GM12872 (cell line): ENCODE data around the gene GALE.

Experiments used
- TF ChIP-seq, protein P1 (sequence below): IDR thresholded peaks from 3 replicates; pipeline ENCODE4 v1.5.1; 2011; ENCODE audit warnings: low read depth, mild to moderate bottlenecking, low read length, moderate library complexity; ENCODE audit not compliant: insufficient read depth

GALE gene

DNA sequence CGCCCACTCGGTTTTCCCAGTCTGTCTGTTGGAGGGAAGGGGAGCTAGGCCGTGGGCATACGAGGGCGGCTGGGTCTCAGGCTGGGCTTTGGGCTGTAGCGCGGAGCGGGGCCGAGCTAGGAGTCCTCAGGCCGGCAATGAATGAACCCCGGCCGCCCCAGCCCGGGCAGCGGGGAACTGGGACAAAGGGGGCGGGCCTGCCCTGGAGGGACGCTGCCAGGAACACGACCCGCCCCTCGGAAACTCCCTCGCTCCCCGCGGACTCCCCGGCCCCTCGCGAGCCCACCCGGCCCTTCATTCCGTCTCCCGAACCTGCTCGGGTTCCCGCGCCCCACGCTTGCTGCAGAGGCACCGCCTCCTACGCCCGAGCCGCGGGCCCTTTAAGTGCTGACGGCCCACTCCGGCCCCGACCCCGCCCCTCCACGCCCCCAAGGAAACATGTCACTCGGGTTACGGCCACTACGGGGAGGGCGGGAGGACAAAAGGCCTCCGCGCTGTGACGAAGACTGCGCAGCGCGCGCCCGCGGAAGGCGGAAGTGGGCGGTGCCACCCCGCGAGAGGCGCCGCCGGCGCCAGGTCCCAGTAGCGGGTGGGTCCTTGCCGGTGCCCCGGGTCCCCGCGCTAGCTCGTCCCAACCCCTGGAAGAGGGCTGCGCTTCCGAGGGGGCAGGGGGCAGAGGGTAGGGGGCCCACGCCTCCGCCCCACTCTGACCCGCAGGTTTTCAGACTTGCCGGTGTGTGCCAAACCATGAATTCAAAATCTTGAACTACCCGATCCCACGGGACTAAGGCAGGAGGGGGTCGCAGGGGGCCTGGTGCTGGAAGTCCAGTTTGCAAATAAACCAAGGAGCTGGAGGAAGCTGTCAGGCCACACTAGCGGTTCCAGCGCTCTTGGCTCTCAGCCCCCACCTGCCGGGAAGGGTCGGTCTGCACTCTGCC lies at the start of gene GALE:
Gene GALE (minus strand): TSS at position 355 of the 938 bp plus-strand sequence. CDS start 1,747 bp downstream, outside the sequence.
- TF ChIP-seq, protein P1, sequence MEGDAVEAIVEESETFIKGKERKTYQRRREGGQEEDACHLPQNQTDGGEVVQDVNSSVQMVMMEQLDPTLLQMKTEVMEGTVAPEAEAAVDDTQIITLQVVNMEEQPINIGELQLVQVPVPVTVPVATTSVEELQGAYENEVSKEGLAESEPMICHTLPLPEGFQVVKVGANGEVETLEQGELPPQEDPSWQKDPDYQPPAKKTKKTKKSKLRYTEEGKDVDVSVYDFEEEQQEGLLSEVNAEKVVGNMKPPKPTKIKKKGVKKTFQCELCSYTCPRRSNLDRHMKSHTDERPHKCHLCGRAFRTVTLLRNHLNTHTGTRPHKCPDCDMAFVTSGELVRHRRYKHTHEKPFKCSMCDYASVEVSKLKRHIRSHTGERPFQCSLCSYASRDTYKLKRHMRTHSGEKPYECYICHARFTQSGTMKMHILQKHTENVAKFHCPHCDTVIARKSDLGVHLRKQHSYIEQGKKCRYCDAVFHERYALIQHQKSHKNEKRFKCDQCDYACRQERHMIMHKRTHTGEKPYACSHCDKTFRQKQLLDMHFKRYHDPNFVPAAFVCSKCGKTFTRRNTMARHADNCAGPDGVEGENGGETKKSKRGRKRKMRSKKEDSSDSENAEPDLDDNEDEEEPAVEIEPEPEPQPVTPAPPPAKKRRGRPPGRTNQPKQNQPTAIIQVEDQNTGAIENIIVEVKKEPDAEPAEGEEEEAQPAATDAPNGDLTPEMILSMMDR, result no peak

DNA sequence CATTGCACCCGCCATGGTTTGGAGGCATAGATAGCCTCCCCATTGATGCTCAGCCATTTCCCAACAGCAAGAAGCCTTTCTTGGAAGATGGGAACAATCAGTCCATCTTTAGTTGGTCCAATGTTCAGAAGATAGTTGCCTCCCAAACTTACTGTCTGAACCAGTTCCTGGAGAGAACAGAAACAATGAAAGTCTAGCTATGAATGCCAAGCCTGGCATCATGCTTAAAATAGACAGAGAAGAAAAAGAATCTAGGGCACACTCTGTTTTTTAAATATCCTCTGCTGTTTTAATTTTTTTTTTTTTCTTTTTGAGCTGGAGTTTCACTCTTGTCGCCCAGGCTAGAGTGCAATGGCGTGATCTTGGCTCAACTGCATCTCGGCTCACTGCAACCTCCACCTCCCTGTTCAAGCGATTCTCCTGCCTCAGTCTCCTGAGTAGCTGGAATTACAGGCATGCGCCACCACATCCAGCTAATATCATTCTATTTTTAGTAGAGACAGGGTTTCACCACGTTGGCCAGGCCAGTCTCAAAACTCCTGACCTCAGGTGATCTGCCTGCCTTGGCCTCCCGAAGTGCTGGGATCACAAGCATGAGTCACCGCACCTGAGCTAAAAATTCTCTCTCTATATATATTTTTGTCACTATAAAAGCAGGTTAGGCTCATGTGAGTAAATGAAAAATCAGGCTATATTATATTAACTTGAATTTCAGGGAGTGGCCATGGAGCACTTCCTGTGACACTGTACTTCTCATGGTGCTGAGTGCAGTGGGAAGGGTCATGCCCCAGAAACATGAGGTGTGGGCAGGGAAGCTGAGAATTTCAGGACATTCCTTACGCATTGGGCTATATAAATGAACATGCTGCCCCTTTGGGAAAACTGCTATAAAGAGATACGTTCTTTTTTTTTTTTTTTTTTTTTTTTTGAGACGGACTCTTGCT lies 48.4 kb upstream of the GALE start:
- TF ChIP-seq, protein P1, result no peak

DNA sequence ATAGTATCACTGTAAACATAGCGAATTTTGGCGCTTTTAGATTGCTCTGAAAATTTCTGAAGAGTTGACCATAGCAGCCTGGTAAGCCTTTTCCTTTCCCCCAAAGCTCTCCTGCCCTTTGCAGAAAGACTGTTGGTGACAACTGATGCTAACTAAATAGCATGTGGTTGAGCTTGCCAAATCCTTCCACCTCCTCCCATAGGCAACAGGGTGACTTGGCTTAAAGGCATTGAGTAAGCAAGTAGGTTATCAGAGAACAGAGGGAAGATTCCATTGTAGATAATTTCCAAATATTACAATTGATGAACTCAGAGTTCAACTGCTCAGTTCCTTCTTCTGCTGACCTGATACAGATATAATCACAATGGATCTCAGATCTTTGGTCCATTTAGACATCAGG lies 44.6 kb upstream of the GALE start:
- TF ChIP-seq, protein P1, result no peak

DNA sequence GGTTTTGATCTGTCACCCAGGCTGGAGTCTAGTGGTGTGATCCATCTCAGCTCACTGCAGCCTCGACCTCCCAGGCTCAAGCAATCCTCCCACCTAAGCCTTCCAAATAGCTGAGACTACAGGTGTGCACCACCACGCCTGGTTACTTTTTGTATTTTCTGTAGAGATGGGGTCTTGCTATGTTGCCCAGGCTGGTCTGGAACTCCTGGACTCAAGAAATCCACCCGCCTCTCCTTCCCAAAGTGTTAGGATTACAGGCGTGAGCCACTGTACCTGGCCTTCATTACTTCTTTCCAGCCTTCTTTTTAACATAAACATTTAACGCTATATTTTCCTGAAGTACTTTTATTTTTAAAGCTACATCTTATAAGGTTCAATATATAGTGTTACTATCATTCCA lies 43.1 kb upstream of the GALE start:
- TF ChIP-seq, protein P1, result no peak

DNA sequence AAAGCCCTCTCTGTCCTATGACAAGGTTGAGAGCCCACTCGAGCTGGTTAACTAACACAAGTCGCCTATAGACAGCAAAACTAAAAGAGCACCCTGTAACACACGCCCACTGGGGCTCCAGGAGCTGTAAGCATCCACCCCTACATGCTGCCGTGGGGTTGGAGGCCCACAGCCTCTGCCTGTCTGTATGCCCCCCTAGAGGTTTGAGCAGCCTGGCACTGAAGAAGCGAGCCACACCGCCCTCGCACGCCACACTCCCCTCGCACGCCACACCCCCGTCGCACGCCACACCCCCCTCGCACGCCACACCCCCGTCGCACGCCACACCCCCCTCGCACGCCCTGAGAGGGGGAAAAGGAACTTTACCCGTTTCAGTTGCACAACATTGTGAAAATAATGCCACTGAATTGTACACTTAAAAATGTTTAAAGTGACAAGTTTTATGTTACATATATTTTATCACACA lies 37.9 kb upstream of the GALE start:
- TF ChIP-seq, protein P1, result no peak

DNA sequence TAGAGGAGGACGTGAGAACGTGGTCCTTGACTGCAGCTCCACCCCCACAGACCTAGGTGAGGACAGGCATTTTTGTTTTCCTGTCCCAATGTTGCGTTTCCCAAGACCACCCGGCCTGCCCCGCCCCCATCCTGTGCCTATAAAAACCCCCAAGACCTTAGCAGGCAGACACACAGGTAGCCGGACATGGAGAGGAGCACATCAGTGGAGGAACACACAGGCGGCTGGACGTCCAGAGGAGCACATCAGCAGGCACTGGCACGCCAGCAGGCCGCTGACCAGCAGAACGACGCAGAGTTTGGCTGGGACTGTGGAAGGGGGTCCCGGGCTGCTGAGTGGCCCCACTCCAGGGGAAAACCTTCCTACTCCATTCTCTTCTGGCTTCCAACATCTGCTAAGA lies 37.4 kb upstream of the GALE start:
- TF ChIP-seq, protein P1, result no peak

DNA sequence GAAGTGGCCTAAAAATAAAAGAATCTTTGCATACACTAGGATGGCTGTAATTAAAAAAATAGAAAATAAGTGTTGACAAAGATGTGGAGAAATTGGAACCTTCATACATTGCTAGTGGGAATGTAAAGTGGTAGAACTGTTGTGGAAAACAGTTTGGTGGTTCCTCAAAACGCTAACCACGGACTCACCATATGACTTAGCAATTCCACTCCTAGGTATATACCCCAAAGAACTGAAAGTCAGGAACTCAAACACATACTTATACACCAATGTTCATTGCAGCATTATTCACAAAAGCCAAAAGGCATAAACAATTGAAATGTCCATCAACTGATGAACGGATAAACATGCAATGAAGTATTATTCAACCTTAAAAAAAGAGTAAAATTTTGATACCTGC lies 35.5 kb upstream of the GALE start:
- TF ChIP-seq, protein P1, result no peak
